Heart left ventricle (tissue), 16 donors: ENCODE data around the gene LLPH. TPM values are rescaled to one million over a fixed set of nuclear protein-coding genes. Genes with fewer than 3 reads are reported as not detected.

ENCODE experiments used
- ATAC-seq, 4 donors: fragments of 200-7000 bp; cut with Tn5 transposase; one replicate each; pipeline ENCODE4 v1.9.1; 2020 to 2022; ENCODE audit warnings: moderate library complexity in 4 of 4, mild to moderate bottlenecking in 3 of 4, moderate number of reproducible peaks in 1 of 4
- DNase-seq, 5 donors: peaks; one replicate each; pipeline ENCODE4 v3.0.0-alpha.2; 2020
- H3K27ac ChIP-seq, 12 donors: fragments of 200-600 bp; sonication (generic) in 4 of 12; one replicate each; pipeline versions ENCODE4 v1.5.0 to v1.8.0; 2016 to 2022; ENCODE audit warnings: mild to moderate bottlenecking in 2 of 12
- H3K27me3 ChIP-seq, 9 donors: fragments of 200-600 bp; sonication (generic) in 2 of 9; one replicate each; pipeline versions ENCODE4 v1.5.1 to v1.8.0; 2016 to 2022; ENCODE audit warnings: mild to moderate bottlenecking in 3 of 9
- H3K36me3 ChIP-seq, 9 donors: fragments of 200-600 bp; sonication (generic) in 2 of 9; one replicate each; pipeline versions ENCODE4 v1.5.0 to v1.8.0; 2018 to 2022; ENCODE audit warnings: mild to moderate bottlenecking in 2 of 9
- H3K4me1 ChIP-seq, 12 donors: fragments of 200-600 bp; sonication (generic) in 4 of 12; one replicate each; pipeline versions ENCODE4 v1.5.0 to v1.8.0; 2016 to 2022; ENCODE audit warnings: mild to moderate bottlenecking in 3 of 12
- H3K4me3 ChIP-seq, 12 donors: fragments of 200-600 bp; sonication (generic) in 4 of 12; one replicate each; pipeline versions ENCODE4 v1.5.0 to v1.8.0; 2017 to 2022; ENCODE audit warnings: mild to moderate bottlenecking in 9 of 12, moderate library complexity in 4 of 12
- H3K9me3 ChIP-seq, 12 donors: fragments of 200-600 bp; sonication (generic) in 4 of 12; one replicate each; pipeline versions ENCODE4 v1.5.0 to v1.8.0; 2016 to 2022; ENCODE audit warnings: mild to moderate bottlenecking in 1 of 12
- POLR2A ChIP-seq, 2 donors: fragments of 450-650 bp; IDR thresholded peaks; one replicate each; pipeline ENCODE4 v1.6.1; 2017; ENCODE audit warnings: antibody characterized with exemption in 2 of 2, mild to moderate bottlenecking in 2 of 2, moderate library complexity in 2 of 2
- WGBS, 4 donors: extraction: QIAGEN DNeasy Blood & Tissue Kit in 2 of 4; methylation state at CpG; one replicate each; pipeline versions ENCODE4 v1.1.5 to v1.1.7; 2013 to 2018; 5-methylcytosine and 5-hydroxymethylcytosine counted together
- intact Hi-C, 10 donors: fragments of 100-400 bp; cut with DNase I; formaldehyde crosslinking; loops; one replicate each; pipeline versions ENCODE4 v1.11.1 to v1.14.2; 2022
- polyA plus RNA-seq, 2 donors: library from polyadenylated mRNA; stranded (reverse); fragments of 200-250 nt; gene quantifications; one replicate each; pipeline ENCODE4 v1.2.3, GENCODE V29; 2013
- total RNA-seq, 9 donors: library from RNA; depleted of rRNA in 2 of 9; stranded (reverse); fragments of >200 nt in 2 of 9; fragmentation: NEBNext Ultra II Directional in 3 of 9; extraction: Animal tissue kit (Norgen Biotek cat#: 25700) in 3 of 9; gene quantifications; one replicate each; pipeline versions ENCODE4 v1.1.0 to v1.2.4, GENCODE V29; 2016 to 2023
- TF ChIP-seq, protein P1 (sequence below), 12 donors: fragments of 200-600 bp; sonication (generic) in 4 of 12; IDR thresholded peaks; one replicate each; pipeline versions ENCODE4 v1.5.0 to v1.8.0; 2018 to 2022; ENCODE audit warnings: antibody characterized with exemption in 12 of 12, mild to moderate bottlenecking in 5 of 12
- donor health status: ischemic (EF 13 %, LVEDD 7.1; RV severe dilation, severe dysfunction).
- donor health status: healthy with polysubstance abuse.
- donor health status: DM: no; HTN: yes; CAD: no.
- donor health status: DM: no; HTN: no; CAD: no.
- donor health status: ischemic (EF 25% LVEDD 6.9; RV normal size, moderate dysfunction).
- donor health status: ischemic (EF 25% LVEDD 5.7; RV mildly dilated, moderate dysfunction).
- donor health status: healthy.
- donor health status: DM: yes; HTN: yes; CAD: no.
- donor health status: ischemic (EF 35%, LVEDD 5.7; RV mildly dilated, moderate dysfunction).
- donor health status: nonischemic (EF 11% LVEDD 7.7; RV severe dilation, severe dysfunction).
- donor health status: DM: yes; HTN: yes; CAD: no.
- donor health status: PGD.
- donor health status: ischemic (EF 29% LVEDD 5.4; RV normal size, mild dysfunction).
- donor health status: nonischemic (EF 23%, LVEDD 6.1; RV moderate dilation, normal function).

LLPH gene
- total and polyA plus RNA-seq, 11 donors = 5.0 to 49.1 (median 18.3) TPM

DNA sequence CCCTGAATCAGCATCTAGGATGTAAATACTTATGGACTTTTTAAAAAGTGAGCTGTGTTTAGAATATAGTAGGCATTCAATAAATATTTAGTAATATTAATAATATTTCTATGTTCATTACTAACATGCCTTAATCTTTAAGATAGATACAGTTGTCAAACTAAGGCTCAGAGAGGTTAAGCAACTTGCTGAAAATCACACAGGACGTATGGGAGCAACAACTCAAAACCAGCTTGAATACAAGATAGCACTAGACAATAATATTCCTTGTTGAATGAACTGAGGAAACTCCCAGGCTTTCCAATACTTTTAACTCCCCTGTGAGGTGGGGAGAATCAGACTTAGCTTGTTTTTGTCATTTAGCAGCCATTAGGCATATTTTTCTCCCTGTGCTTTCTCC lies 45.3 kb downstream of the LLPH start:
- no peak for DNase-seq
- no peak overlapping the region for H3K27ac ChIP-seq
- H3K4me1 ChIP-seq = no peaks in the 10 kb centered on the region
- H3K27me3 ChIP-seq = peaks cover 0 to 4% (median 0%) of the 10 kb centered on the region in 9 donors
- peaks cover 0 to 17% (median 3%) of the 10 kb centered on the region in 12 donors for H3K9me3 ChIP-seq
- 73 to 89% (median 81%) methylated on average over 1 of the region's 1 CpG for WGBS, 4 donors
- H3K36me3 ChIP-seq = no peaks in the 10 kb centered on the region
- ATAC-seq = no peak
- intact Hi-C loops = loop anchor here in 8 of 10 donors (5.0 to 10.0 kb wide), 12 partner anchors 90 to 1193 kb away; partner anchors contain the start of gene HMGA2 (in 1 of the 8)
- no peak for TF ChIP-seq POLR2A (IDR thresholded peaks at IDR 0.05)
- TF ChIP-seq, protein P1, sequence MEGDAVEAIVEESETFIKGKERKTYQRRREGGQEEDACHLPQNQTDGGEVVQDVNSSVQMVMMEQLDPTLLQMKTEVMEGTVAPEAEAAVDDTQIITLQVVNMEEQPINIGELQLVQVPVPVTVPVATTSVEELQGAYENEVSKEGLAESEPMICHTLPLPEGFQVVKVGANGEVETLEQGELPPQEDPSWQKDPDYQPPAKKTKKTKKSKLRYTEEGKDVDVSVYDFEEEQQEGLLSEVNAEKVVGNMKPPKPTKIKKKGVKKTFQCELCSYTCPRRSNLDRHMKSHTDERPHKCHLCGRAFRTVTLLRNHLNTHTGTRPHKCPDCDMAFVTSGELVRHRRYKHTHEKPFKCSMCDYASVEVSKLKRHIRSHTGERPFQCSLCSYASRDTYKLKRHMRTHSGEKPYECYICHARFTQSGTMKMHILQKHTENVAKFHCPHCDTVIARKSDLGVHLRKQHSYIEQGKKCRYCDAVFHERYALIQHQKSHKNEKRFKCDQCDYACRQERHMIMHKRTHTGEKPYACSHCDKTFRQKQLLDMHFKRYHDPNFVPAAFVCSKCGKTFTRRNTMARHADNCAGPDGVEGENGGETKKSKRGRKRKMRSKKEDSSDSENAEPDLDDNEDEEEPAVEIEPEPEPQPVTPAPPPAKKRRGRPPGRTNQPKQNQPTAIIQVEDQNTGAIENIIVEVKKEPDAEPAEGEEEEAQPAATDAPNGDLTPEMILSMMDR (IDR thresholded peaks at IDR 0.05) = no peak
- H3K4me3 ChIP-seq = no peak overlapping the region

DNA sequence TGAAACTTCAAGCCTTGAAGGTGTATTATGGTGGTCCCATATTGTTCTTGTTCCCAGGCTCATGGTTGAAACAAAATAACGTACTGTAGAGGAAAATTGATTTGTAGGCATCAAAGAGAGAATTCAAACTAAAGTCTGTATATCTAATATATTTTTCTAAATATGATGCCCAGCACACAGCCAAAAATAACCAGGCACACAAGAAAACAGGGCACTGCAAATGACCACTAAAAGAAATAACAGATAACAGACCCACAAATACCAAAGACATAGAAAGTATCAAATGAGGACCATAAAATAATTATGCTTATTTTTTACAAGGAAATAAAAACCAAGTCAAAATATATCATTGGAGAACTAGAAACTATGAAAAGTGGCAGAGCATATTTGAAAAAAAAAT lies 46.8 kb downstream of the LLPH start:
- Histone ChIP-seq H3K4me3 (no peak overlapping the region), H3K36me3 (no peaks in the 10 kb centered on the region), H3K4me1 (no peaks in the 10 kb centered on the region), H3K27me3 (peaks cover 0 to 4% (median 0%) of the 10 kb centered on the region in 9 donors), H3K9me3 (peaks cover 0 to 17% (median 3%) of the 10 kb centered on the region in 12 donors), H3K27ac (no peak overlapping the region)
- intact Hi-C loops = loop anchor here in 7 of 10 donors (10.0 kb wide), 8 partner anchors 89 to 779 kb away; partner anchors contain the start of gene HMGA2 (in 1 of the 7)
- TF ChIP-seq POLR2A (IDR thresholded peaks at IDR 0.05) = no peak
- TF ChIP-seq, protein P1 (IDR thresholded peaks at IDR 0.05) = no peak
- ATAC-seq (no peak), DNase-seq (no peak)
- WGBS, 4 donors = 79 to 90% (median 84%) methylated on average over 1 of the region's 1 CpG

DNA sequence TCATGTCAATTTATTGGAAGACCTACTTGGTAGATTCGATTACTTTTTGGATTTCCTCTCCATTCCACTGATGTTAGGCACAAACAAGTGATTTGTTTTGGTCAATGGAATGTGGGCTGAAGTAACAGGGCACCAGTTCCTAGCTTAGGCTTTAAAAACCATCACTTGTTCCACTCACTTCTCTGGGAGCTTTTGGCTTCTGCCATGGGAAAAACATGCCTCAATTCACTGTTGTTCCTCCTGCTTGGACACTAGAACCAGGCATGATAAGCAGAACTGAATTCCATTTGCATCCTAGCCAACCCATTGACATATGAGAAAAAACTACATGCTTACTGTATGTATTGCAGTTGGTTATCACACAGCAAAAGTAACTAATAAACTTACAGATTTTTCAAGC lies 47.8 kb downstream of the LLPH start:
- Histone ChIP-seq H3K9me3 (peaks cover 0 to 17% (median 3%) of the 10 kb centered on the region in 12 donors), H3K4me1 (no peaks in the 10 kb centered on the region), H3K27ac (no peak overlapping the region), H3K4me3 (no peak overlapping the region), H3K27me3 (peaks cover 0 to 4% (median 0%) of the 10 kb centered on the region in 9 donors), H3K36me3 (no peaks in the 10 kb centered on the region)
- WGBS, 4 donors = 83 to 88% (median 86%) methylated on average over 1 of the region's 1 CpG
- intact Hi-C loops = loop anchor here in 7 of 10 donors (10.0 kb wide), 8 partner anchors 88 to 778 kb away; partner anchors contain the start of gene HMGA2 (in 1 of the 7)
- ATAC-seq (no peak), DNase-seq (no peak)
- TF ChIP-seq, protein P1 (IDR thresholded peaks at IDR 0.05) = no peak
- no peak for TF ChIP-seq POLR2A (IDR thresholded peaks at IDR 0.05)

DNA sequence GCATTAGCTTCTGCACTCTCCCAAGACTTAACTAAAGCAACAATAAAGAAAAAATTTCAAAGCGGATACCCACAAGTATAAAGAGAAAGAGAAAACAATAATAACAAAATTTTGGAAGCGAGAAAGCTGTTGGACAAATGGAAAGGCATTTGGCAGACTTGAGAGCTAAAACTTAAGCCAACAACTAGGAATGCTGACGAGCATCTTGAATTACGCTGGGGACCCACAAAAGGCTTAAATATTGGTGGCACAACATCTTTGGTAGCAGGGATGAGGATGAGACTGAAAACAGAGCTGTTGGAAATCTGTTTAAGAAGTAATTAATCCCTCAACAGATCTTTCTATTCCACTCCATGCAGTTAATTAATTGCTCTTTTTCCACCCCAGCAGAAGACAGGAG lies 49.8 kb downstream of the LLPH start:
- Histone ChIP-seq H3K4me3 (no peak overlapping the region), H3K27me3 (peaks cover 0 to 4% (median 0%) of the 10 kb centered on the region in 9 donors), H3K9me3 (peaks cover 0 to 17% (median 3%) of the 10 kb centered on the region in 12 donors), H3K36me3 (no peaks in the 10 kb centered on the region), H3K27ac (no peak overlapping the region), H3K4me1 (no peaks in the 10 kb centered on the region)
- TF ChIP-seq POLR2A (IDR thresholded peaks at IDR 0.05) = no peak
- TF ChIP-seq, protein P1 (IDR thresholded peaks at IDR 0.05) = no peak
- ATAC-seq = no peak
- 87 to 91% (median 88%) methylated on average over 4 of the region's 4 CpGs for WGBS, 4 donors
- no peak for DNase-seq
- intact Hi-C loops = loop anchor here in 7 of 10 donors (10.0 kb wide), 8 partner anchors 86 to 776 kb away; partner anchors contain the start of gene HMGA2 (in 1 of the 7)
